GM12873 (cell line): ENCODE results near the gene FCRLA.
A peak's percentile ranks its signal among the peaks of the same experiment; 100 is the strongest.

Source experiments
- CTCF ChIP-seq: IDR thresholded peaks from 2 replicates; pipeline ENCODE4 v1.5.1; 2012; ENCODE audit warnings: low read depth, mild to moderate bottlenecking, moderate library complexity, low read length, control low read depth; ENCODE audit not compliant: insufficient read depth; ENCODE audit errors: missing control alignments

The FCRLA gene

GRCh38 chr1:161739865-161740566 lies 33.0 kb downstream of the FCRLA start:
- TF ChIP-seq CTCF: no peak

GRCh38 chr1:161740921-161741320 lies 33.9 kb downstream of the FCRLA start:
- TF ChIP-seq CTCF: no peak

GRCh38 chr1:161743231-161743630 lies 36.2 kb downstream of the FCRLA start:
- TF ChIP-seq CTCF: no peak

GRCh38 chr1:161747801-161748200 lies 40.8 kb downstream of the FCRLA start:
- no peak for TF ChIP-seq CTCF

- peak; percentile 24 for TF ChIP-seq CTCF
Measured at GRCh38 chr1:161749509-161750407, 42.7 kb downstream of the FCRLA start, which contains the start of gene DUSP12. DUSP12 (plus strand) TSS chr1:161749786; CDS start chr1:161749802, 16 bp downstream.

- TF ChIP-seq CTCF: peak; percentile 73
Measured at GRCh38 chr1:161763522-161764098, 56.6 kb downstream of the FCRLA start.
